ENCODE measurements around the gene TTBK2. TPM values are rescaled to one million over a fixed set of nuclear protein-coding genes. Genes with fewer than 3 reads are reported as not detected.

TTBK2 gene
- total and polyA plus RNA-seq, 2 donors (not counting 3 experiments of a cell fraction or from before 2014, with no cell fraction given) = 4.4 to 17.1 TPM

DNA sequence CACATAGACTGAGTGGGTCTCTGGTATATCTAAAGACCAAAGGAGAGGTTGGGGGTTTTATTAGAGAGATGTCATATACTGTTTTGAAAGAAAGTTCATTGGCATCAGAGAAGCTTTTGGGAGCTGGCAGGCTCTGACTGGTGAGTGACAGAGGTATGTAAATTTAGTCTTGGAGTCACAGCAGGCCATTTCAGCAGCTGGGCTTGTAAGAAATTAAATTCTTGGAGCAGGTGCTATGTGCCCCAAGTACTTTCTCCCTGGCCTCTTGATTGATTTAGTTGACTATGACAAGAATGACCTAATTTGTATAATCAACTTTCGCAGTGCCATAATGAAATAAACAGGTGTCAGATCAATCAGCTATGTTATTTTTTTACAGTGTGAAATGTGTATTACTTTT, 135.9 kb downstream of the TTBK2 start:
- POLR2A ChIA-PET = no interaction called here
- no peak overlapping the region for H3K4me2 ChIP-seq (ENCODE audit: insufficient read depth, low read length)

GRCh38 chr15:42782716-42783115, 137.9 kb downstream of the TTBK2 start:
- Histone ChIP-seq H3K27ac (ENCODE audit: insufficient read depth, low read depth, low read length) (no peak overlapping the region), H3K79me2 (ENCODE audit: control insufficient read depth, insufficient read depth, low read length) (no peaks in the 10 kb centered on the region), H3K9me3 (replicated peaks; ENCODE audit: control insufficient read depth, insufficient read depth, low read length) (no peaks in the 10 kb centered on the region), H3K9me1 (replicated peaks; ENCODE audit: control insufficient read depth, extremely low read depth, insufficient read depth, low read length) (no peaks in the 10 kb centered on the region), H3K36me3 (ENCODE audit: control insufficient read depth in 2 of 2, extremely low read depth in 1 of 2, insufficient read depth in 2 of 2, low read length in 2 of 2) (peaks cover 3 to 6% of the 10 kb centered on the region in 2 experiments), H3K27me3 (ENCODE audit: control insufficient read depth in 2 of 2, insufficient read depth in 2 of 2, low read length in 2 of 2) (no peaks in the 10 kb centered on the region), H2AFZ (ENCODE audit: low read depth, low read length) (no peak overlapping the region), H3K4me2 (ENCODE audit: insufficient read depth, low read length) (no peak overlapping the region), H3K4me1 (ENCODE audit: control insufficient read depth, extremely low read depth, insufficient read depth, low read length) (no peaks in the 10 kb centered on the region), H4K20me1 (replicated peaks; ENCODE audit: control insufficient read depth, extremely low read depth, insufficient read depth, low read length) (no peaks in the 10 kb centered on the region), H3K4me3 (replicated peaks in 1 of 3; ENCODE audit: insufficient read depth in 1 of 3, low read depth in 1 of 3, low read length in 3 of 3) (no peak overlapping the region), H3K9ac (replicated peaks; ENCODE audit: extremely low read depth, insufficient read depth, low read length) (no peak overlapping the region)
- ChIA-PET POLR2A (no interaction called here), CTCF (no interaction called here)
- TF ChIP-seq EZH2 (IDR thresholded peaks at IDR 0.05; ENCODE audit: borderline replicate concordance, low read depth, low read length, severe bottlenecking) = no peak
- TF ChIP-seq MYC (IDR thresholded peaks at IDR 0.05; ENCODE audit: low read depth, low read length) = no peak
- TF ChIP-seq JUN (IDR thresholded peaks at IDR 0.05; ENCODE audit: borderline replicate concordance, insufficient read depth, insufficient read length, low read depth) = no peak
- no peak for TF ChIP-seq POLR2AphosphoS5 (IDR thresholded peaks at IDR 0.05; ENCODE audit: insufficient read depth, low read depth, low read length)
- no peak for TF ChIP-seq POLR2A (IDR thresholded peaks at IDR 0.05; ENCODE audit: low read depth, low read length)
- no peak for TF ChIP-seq GATA2 (IDR thresholded peaks at IDR 0.05; ENCODE audit: insufficient read depth, insufficient read length, low read depth, low read length)
- TF ChIP-seq MAX (IDR thresholded peaks at IDR 0.05; ENCODE audit: insufficient read depth, insufficient read length) = no peak
- no peak for TF ChIP-seq FOS (IDR thresholded peaks at IDR 0.05; ENCODE audit: borderline replicate concordance, insufficient read depth, low read length)
- no peak for TF ChIP-seq CTCF (IDR thresholded peaks at IDR 0.05; ENCODE audit: extremely low read depth in 1 of 2, insufficient read depth in 1 of 2, low read depth in 1 of 2, low read length in 2 of 2)
- no peak for DNase-seq (ENCODE audit: low read depth, low spot score)
- FAIRE-seq = no peak
- dilution Hi-C loops (cut with MboI; ENCODE audit: extremely low pct_ligation_motif_present, low sequenced_read_pairs) = no loop called here
- no TSS peak for BruUV-seq (replicated peaks)
- intact Hi-C loops (cut with micrococcal nuclease) = no loop called here

More for the DNA sequence above, 135.9 kb downstream of the TTBK2 start:
- H4K20me1 ChIP-seq (replicated peaks; ENCODE audit: control insufficient read depth, extremely low read depth, insufficient read depth, low read length) = no peaks in the 10 kb centered on the region
- no peak overlapping the region for H3K4me3 ChIP-seq (replicated peaks in 1 of 3; ENCODE audit: insufficient read depth in 1 of 3, low read depth in 1 of 3, low read length in 3 of 3)
- CTCF ChIA-PET = interaction anchor here (1.1 kb wide), 1 partner anchor 141 kb away, joined by 5 read pairs; no protein-coding TSS in a partner anchor
- no peaks in the 10 kb centered on the region for H3K9me3 ChIP-seq (replicated peaks; ENCODE audit: control insufficient read depth, insufficient read depth, low read length)
- DNase-seq (ENCODE audit: low read depth, low spot score) = no peak
- no peaks in the 10 kb centered on the region for H3K4me1 ChIP-seq (ENCODE audit: control insufficient read depth, extremely low read depth, insufficient read depth, low read length)
- H2AFZ ChIP-seq (ENCODE audit: low read depth, low read length) = no peak overlapping the region
- intact Hi-C loops (cut with micrococcal nuclease) = no loop called here
- dilution Hi-C loops (cut with MboI; ENCODE audit: extremely low pct_ligation_motif_present, low sequenced_read_pairs) = no loop called here
- H3K79me2 ChIP-seq (ENCODE audit: control insufficient read depth, insufficient read depth, low read length) = no peaks in the 10 kb centered on the region
- peaks cover 3 to 6% of the 10 kb centered on the region in 2 experiments for H3K36me3 ChIP-seq (ENCODE audit: control insufficient read depth in 2 of 2, extremely low read depth in 1 of 2, insufficient read depth in 2 of 2, low read length in 2 of 2)
- no TSS peak for BruUV-seq (replicated peaks)
- TF ChIP-seq MAX (IDR thresholded peaks at IDR 0.05; ENCODE audit: insufficient read depth, insufficient read length) = no peak
- H3K9ac ChIP-seq (replicated peaks; ENCODE audit: extremely low read depth, insufficient read depth, low read length) = no peak overlapping the region
- no peaks in the 10 kb centered on the region for H3K27me3 ChIP-seq (ENCODE audit: control insufficient read depth in 2 of 2, insufficient read depth in 2 of 2, low read length in 2 of 2)
- H3K27ac ChIP-seq (ENCODE audit: insufficient read depth, low read depth, low read length) = no peak overlapping the region
- H3K9me1 ChIP-seq (replicated peaks; ENCODE audit: control insufficient read depth, extremely low read depth, insufficient read depth, low read length) = no peaks in the 10 kb centered on the region
- FAIRE-seq = no peak
